HCT116 (cell line): ENCODE data around the gene PSMA6. TPM values are rescaled to one million over a fixed set of nuclear protein-coding genes. Genes with fewer than 3 reads are reported as not detected.

ENCODE experiments used
- ATAC-seq: fragments of 200-7000 bp; cut with Tn5 transposase; 2 replicates; pipeline ENCODE4 v1.9.1; 2020; ENCODE audit warnings: mild to moderate bottlenecking, moderate library complexity
- Bru-seq: library from RNA; stranded (reverse); fragments of 400-500 nt; gene quantifications from one replicate; lab custom pipeline; 2021; lab: Mats Ljungman, UMichigan
- BruChase-seq, 2 experiments: library from RNA; stranded (reverse); fragments of 400-500 nt; gene quantifications; one replicate each; lab custom pipeline; 2021; lab: Mats Ljungman, UMichigan
- BruUV-seq: library from RNA; stranded (reverse); fragments of 400-500 nt; replicated peaks from 2 replicates; lab custom pipeline; 2021; lab: Mats Ljungman, UMichigan
- CTCF ChIA-PET: fragments of 300-600 bp; sonication (Branson Sonifier 250); formaldehyde crosslinking; loops from one replicate; lab custom pipeline; 2021; ENCODE audit warnings: antibody characterized with exemption; lab: Charles Lee
- POLR2A ChIA-PET: fragments of 300-600, 350-600 bp; sonication (Branson Sonifier 250); formaldehyde crosslinking; loops from one replicate; lab custom pipeline; 2021; ENCODE audit warnings: antibody characterized with exemption; lab: Charles Lee
- RAD21 ChIA-PET, 2 experiments: fragments of 300-600 bp; sonication (Branson Sonifier 250); formaldehyde crosslinking; loops; one replicate each; lab custom pipeline; 2023; ENCODE audit warnings: low total read pairs in 2 of 2; ENCODE audit not compliant: uncharacterized antibody in 2 of 2, unreplicated experiment in 2 of 2, low non-redundant PET in 1 of 2; lab: Charles Lee
- DNase-seq: peaks from one replicate; pipeline ENCODE4 v3.0.0-alpha.2; 2010; ENCODE audit warnings: low read depth, low spot score
- H2AFZ ChIP-seq: fragments of 200-600 bp; shearing (Covaris generic), sonication (generic); 2 replicates; pipeline ENCODE4 v1.6.1; 2017; ENCODE audit warnings: low read depth, mixed run types, mixed read lengths, antibody characterized with exemption, low read length; ENCODE audit not compliant: poor library complexity, severe bottlenecking
- H3K27ac ChIP-seq: 2 replicates; pipeline ENCODE4 v1.5.1; 2012; ENCODE audit warnings: low read depth, low read length
- H3K27me3 ChIP-seq: fragments of 200-600 bp; sonication (generic); 2 replicates; pipeline ENCODE4 v1.6.1; 2016; ENCODE audit warnings: mixed run types, low read length, mixed read lengths; ENCODE audit not compliant: insufficient read depth
- H3K36me3 ChIP-seq, 2 experiments: fragments of 200-500 bp in 1 of 2; fragments of 200-600 bp in 1 of 2; sonication (Bioruptor generic) in 1 of 2; sonication (generic) in 1 of 2; 2 replicates each; pipeline versions ENCODE4 v1.5.1 to v1.6.1; 2014 to 2016; ENCODE audit warnings: low read length in 2 of 2, inconsistent platforms in 1 of 2, mixed read lengths in 1 of 2, mixed run types in 1 of 2; ENCODE audit not compliant: insufficient read depth in 2 of 2, control insufficient read depth in 1 of 2
- H3K4me1 ChIP-seq, 2 experiments: fragments of 200-600 bp in 1 of 2; sonication (generic) in 1 of 2; 2 replicates each; pipeline versions ENCODE4 v1.5.1 to v1.6.1; 2012 to 2017; ENCODE audit warnings: low read length in 2 of 2, inconsistent platforms in 1 of 2, mild to moderate bottlenecking in 1 of 2, mixed read lengths in 1 of 2, mixed run types in 1 of 2, moderate library complexity in 1 of 2; ENCODE audit not compliant: insufficient read depth in 2 of 2, control insufficient read depth in 1 of 2
- H3K4me2 ChIP-seq: fragments of 200-600 bp; sonication (generic); 2 replicates; pipeline ENCODE4 v1.6.1; 2017; ENCODE audit warnings: mixed run types, low read length, mixed read lengths
- H3K4me3 ChIP-seq, 2 experiments: fragments of 200-600 bp in 1 of 2; sonication (generic) in 1 of 2; replicated peaks in 1 of 2; 2 replicates each; pipeline ENCODE4 v1.5.1; 2011 to 2016; ENCODE audit warnings: low read length in 2 of 2, control low read depth in 1 of 2, low read depth in 1 of 2, mild to moderate bottlenecking in 1 of 2, mixed read lengths in 1 of 2, mixed run types in 1 of 2
- H3K79me2 ChIP-seq: fragments of 200-600 bp; sonication (generic); 2 replicates; pipeline ENCODE4 v1.6.1; 2017; ENCODE audit warnings: mild to moderate bottlenecking, mixed run types, low read length, moderate library complexity, mixed read lengths; ENCODE audit not compliant: insufficient read depth
- H3K9ac ChIP-seq: fragments of 200-600 bp; sonication (generic); 2 replicates; pipeline ENCODE4 v1.6.1; 2016; ENCODE audit warnings: low read length, mixed read lengths
- H3K9me2 ChIP-seq: fragments of 200-600 bp; sonication (generic), shearing (Covaris generic); 2 replicates; pipeline ENCODE4 v1.6.1; 2017; ENCODE audit warnings: mixed run types, mild to moderate bottlenecking, moderate library complexity; ENCODE audit not compliant: insufficient read depth
- H3K9me3 ChIP-seq, 2 experiments: fragments of 200-500 bp in 1 of 2; fragments of 200-600 bp in 1 of 2; sonication (Bioruptor generic) in 1 of 2; sonication (generic) in 1 of 2; 2 replicates each; pipeline ENCODE4 v1.6.1; 2014 to 2017; ENCODE audit warnings: low read length in 2 of 2, mixed read lengths in 2 of 2, inconsistent platforms in 1 of 2, low read depth in 1 of 2, mild to moderate bottlenecking in 1 of 2, mixed run types in 1 of 2, moderate library complexity in 1 of 2; ENCODE audit not compliant: control insufficient read depth in 1 of 2, insufficient read depth in 1 of 2
- H4K20me1 ChIP-seq: fragments of 200-600 bp; sonication (generic), shearing (Covaris generic); 2 replicates; pipeline ENCODE4 v1.6.1; 2017; ENCODE audit warnings: mixed run types, mild to moderate bottlenecking, moderate library complexity; ENCODE audit not compliant: insufficient read depth
- CEBPB ChIP-seq: IDR thresholded peaks from 2 replicates; pipeline ENCODE4 v1.6.1; 2012; ENCODE audit warnings: low read depth
- CTCF ChIP-seq, 3 experiments: fragments of 200-600 bp in 1 of 3; sonication (generic) in 1 of 3; IDR thresholded peaks in 2 of 3; conservative IDR thresholded peaks in 1 of 3; 2 replicates each; pipeline ENCODE4 v1.5.1; 2012 to 2017; ENCODE audit warnings: low read depth in 2 of 3, low read length in 2 of 3, antibody characterized with exemption in 1 of 3, borderline replicate concordance in 1 of 3, control low read depth in 1 of 3, mild to moderate bottlenecking in 1 of 3, mixed read lengths in 1 of 3, mixed run types in 1 of 3, moderate library complexity in 1 of 3; ENCODE audit not compliant: insufficient read depth in 1 of 3
- EGR1 ChIP-seq: IDR thresholded peaks from 2 replicates; pipeline ENCODE4 v1.6.1; 2012; ENCODE audit warnings: low read depth
- ELF1 ChIP-seq: IDR thresholded peaks from 2 replicates; pipeline ENCODE4 v1.6.1; 2012; ENCODE audit warnings: low read depth, borderline replicate concordance
- EZH2 ChIP-seq: fragments of 200-600 bp; sonication (generic); IDR thresholded peaks from 2 replicates; pipeline ENCODE4 v1.6.1; 2017; ENCODE audit warnings: antibody characterized with exemption, mixed run types
- FOSL1 ChIP-seq: IDR thresholded peaks from 2 replicates; pipeline ENCODE4 v1.6.1; 2012; ENCODE audit warnings: low read depth
- JUND ChIP-seq: IDR thresholded peaks from 2 replicates; pipeline ENCODE4 v1.6.1; 2012
- MAX ChIP-seq: IDR thresholded peaks from 2 replicates; pipeline ENCODE4 v1.6.1; 2012
- POLR2A ChIP-seq: IDR thresholded peaks from 2 replicates; pipeline ENCODE4 v1.7.0; 2011; ENCODE audit warnings: borderline replicate concordance; ENCODE audit not compliant: insufficient read depth, insufficient read length; ENCODE audit errors: extremely low read depth
- POLR2AphosphoS5 ChIP-seq: IDR thresholded peaks from 2 replicates; pipeline ENCODE4 v1.6.1; 2011; ENCODE audit warnings: mild to moderate bottlenecking, low read depth, low read length, moderate library complexity
- RAD21 ChIP-seq: IDR thresholded peaks from 2 replicates; pipeline ENCODE4 v1.6.1; 2012; ENCODE audit warnings: low read depth, mild to moderate bottlenecking
- REST ChIP-seq: IDR thresholded peaks from 2 replicates; pipeline ENCODE4 v1.6.1; 2012; ENCODE audit warnings: low read depth
- SIN3A ChIP-seq: IDR thresholded peaks from 2 replicates; pipeline ENCODE4 v1.6.1; 2012; ENCODE audit warnings: low read depth
- SP1 ChIP-seq: IDR thresholded peaks from 2 replicates; pipeline ENCODE4 v1.6.1; 2012; ENCODE audit warnings: low read depth
- SRF ChIP-seq: IDR thresholded peaks from 2 replicates; pipeline ENCODE4 v1.6.1; 2012; ENCODE audit warnings: low read depth
- TCF7L2 ChIP-seq: IDR thresholded peaks from 2 replicates; pipeline ENCODE4 v1.7.0; 2011; ENCODE audit warnings: borderline replicate concordance, inconsistent platforms; ENCODE audit not compliant: insufficient read depth, insufficient read length; ENCODE audit errors: extremely low read depth
- YY1 ChIP-seq: IDR thresholded peaks from 2 replicates; pipeline ENCODE4 v1.6.1; 2011; ENCODE audit warnings: low read length, low read depth, moderate library complexity, mild to moderate bottlenecking; ENCODE audit not compliant: insufficient replicate concordance; ENCODE audit errors: extremely low read depth
- ZFX ChIP-seq: fragments of 450-650 bp; IDR thresholded peaks from 2 replicates; pipeline ENCODE4 v1.6.1; 2017
- ZNF274 ChIP-seq: fragments of 200-500 bp; sonication (Bioruptor generic); IDR thresholded peaks from 2 replicates; pipeline ENCODE4 v1.6.1; 2014; ENCODE audit warnings: mild to moderate bottlenecking, low read depth, low read length, inconsistent platforms
- intact Hi-C: fragments of 100-400 bp; cut with micrococcal nuclease; formaldehyde crosslinking; loops from 2 replicates; pipeline ENCODE4 v1.10.0; 2022
- long read RNA-seq: library from polyadenylated mRNA; unstranded; transcript quantifications from one replicate; pipeline ENCODE4 v2.0.0, GENCODE V29; 2021; ENCODE audit not compliant: unreplicated experiment
- polyA plus RNA-seq: library from polyadenylated mRNA; unstranded; fragments of >200 nt; gene quantifications from 2 replicates; pipeline ENCODE4 v1.2.1, GENCODE V29; 2012; ENCODE audit warnings: missing spikeins
- total RNA-seq: library from RNA; stranded (reverse); gene quantifications from one replicate; pipeline ENCODE4 v1.2.1, GENCODE V29; 2021; ENCODE audit not compliant: unreplicated experiment
- TF ChIP-seq, protein P1 (sequence below): IDR thresholded peaks from 2 replicates; pipeline ENCODE4 v1.6.1; 2012

PSMA6 gene
- total RNA-seq (194 TPM), Bru-seq, nascent RNA (percentile 96 among the genes with signal in this experiment), BruChase-seq, experiment 1, labeled RNA remaining after a 6-hour chase (percentile 99 among the genes with signal in this experiment), BruChase-seq, experiment 2, labeled RNA remaining after a 2-hour chase (percentile 97 among the genes with signal in this experiment)
- 131 and 160 TPM in 2 replicates for polyA plus RNA-seq
- long read RNA-seq, full-length matches to known transcripts = 161 of 166 reads
- long read RNA-seq, partial matches to known transcripts = 1 of 166 reads
- long read RNA-seq, other reads (novel, unspliced or antisense) = 4 of 166 reads

DNA sequence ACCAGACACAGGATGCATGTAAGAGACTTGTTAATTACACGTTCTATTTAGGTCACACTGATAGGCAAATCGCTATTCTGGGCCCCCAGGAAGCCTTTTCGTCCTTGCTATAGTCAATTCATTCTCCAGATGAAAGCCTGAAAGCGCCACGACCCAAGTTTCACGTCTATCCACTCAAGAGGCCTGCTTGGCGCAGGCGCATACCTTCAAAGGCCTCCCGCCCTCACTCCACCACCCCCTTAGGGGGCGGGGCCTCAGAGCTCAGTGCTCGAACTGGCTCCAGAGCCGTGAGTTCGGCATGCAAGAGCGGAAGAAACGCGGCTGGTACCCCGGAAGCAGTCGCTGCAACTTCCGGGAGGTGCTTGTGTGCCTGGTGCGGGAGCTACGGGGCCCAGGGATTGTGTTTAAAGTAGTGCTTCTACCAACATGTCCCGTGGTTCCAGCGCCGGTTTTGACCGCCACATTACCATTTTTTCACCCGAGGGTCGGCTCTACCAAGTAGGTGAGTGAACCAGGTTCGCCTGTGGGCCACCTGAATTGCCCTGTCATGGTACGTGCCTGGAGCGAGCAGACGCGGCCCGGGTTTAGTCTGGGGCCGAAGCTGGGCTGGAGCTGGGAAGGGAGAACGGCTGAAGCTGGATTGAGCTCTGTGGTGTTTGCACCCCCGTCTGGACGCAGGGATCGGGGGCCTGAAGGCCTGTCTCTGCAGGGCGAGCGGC is at the start of gene PSMA6:
Gene PSMA6 (plus strand): TSS at position 332 of the 719 bp plus-strand sequence. CDS start 95 bp downstream, at position 427.
- Histone ChIP-seq H3K9me2 (no peaks in the 10 kb centered on the region), H2AFZ (no peak within 1 kb of the TSS), H3K9me3 (no peaks in the 10 kb centered on the region), H3K27me3 (no peaks in the 10 kb centered on the region), H3K9ac (peak within 1 kb of the TSS; percentile 91), H3K4me2 (peak within 1 kb of the TSS; percentile 80), H3K4me3 (peak within 1 kb of the TSS; percentile 88 to 99), H3K27ac (peak within 1 kb of the TSS; percentile 79), H3K79me2 (peaks cover 50% of the 10 kb centered on the region), H4K20me1 (no peaks in the 10 kb centered on the region), H3K4me1 (peaks cover 9 to 13% of the 10 kb centered on the region in 2 experiments), H3K36me3 (peaks cover 3 to 6% of the 10 kb centered on the region in 2 experiments; a peak in 2 of 4 replicates)
- TSS peak; percentile 72 for BruUV-seq
- ChIA-PET POLR2A (interaction anchor here (0.7 to 2.2 kb wide), 8 partner anchors 8 to 112 kb away, joined by 3 to 10 read pairs (median 4); partner anchors contain the start of gene NFKBIA), RAD21 (interaction anchor here (0.6 to 1.3 kb wide), 3 partner anchors 21 to 112 kb away, joined by 3 to 7 read pairs (median 4); partner anchors contain the start of gene NFKBIA (in 2 of the 2)), CTCF (interaction anchor here (0.9 kb wide), 1 partner anchor 63 kb away, joined by 5 read pairs; no protein-coding TSS in a partner anchor)
- intact Hi-C loops = loop anchor here (2.0 kb wide), 1 partner anchor 115 kb away; no protein-coding TSS in a partner anchor
- ATAC-seq (peak; percentile 97), DNase-seq (peak; percentile 98)
- 0 out of 2 replicates have a peak, but pooled peaks have one; percentile 6 for TF ChIP-seq RAD21
- TF ChIP-seq SRF = 0 out of 2 replicates have a peak, but pooled peaks have one; percentile 49
- TF ChIP-seq, protein P1, sequence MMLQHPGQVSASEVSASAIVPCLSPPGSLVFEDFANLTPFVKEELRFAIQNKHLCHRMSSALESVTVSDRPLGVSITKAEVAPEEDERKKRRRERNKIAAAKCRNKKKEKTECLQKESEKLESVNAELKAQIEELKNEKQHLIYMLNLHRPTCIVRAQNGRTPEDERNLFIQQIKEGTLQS = no peak
- TF ChIP-seq JUND = no peak
- 0 out of 2 replicates have a peak, but pooled peaks have one; percentile 29 for TF ChIP-seq SIN3A
- TF ChIP-seq POLR2A = peak; percentile 79
- no peak; the same call in 1 of the 2 replicates for TF ChIP-seq FOSL1
- peak; percentile 79; the same call in 1 of the 2 replicates for TF ChIP-seq MAX
- TF ChIP-seq ZFX = peak; percentile 89
- TF ChIP-seq CTCF (IDR thresholded peaks at IDR 0.05 in 2 of 3, conservative IDR thresholded peaks at IDR 0.05 in 1 of 3; ENCODE audit: borderline replicate concordance in 1 of 3, insufficient read depth in 1 of 3, low read depth in 2 of 3, low read length in 2 of 3) = no peak
- no peak for TF ChIP-seq YY1
- TF ChIP-seq POLR2AphosphoS5 = peak; percentile 90
- peak; percentile 83 for TF ChIP-seq ELF1
- TF ChIP-seq EGR1 = peak; percentile 47; the same call in 1 of the 2 replicates
- TF ChIP-seq ZNF274 = no peak
- peak; percentile 50 for TF ChIP-seq SP1
- no peak for TF ChIP-seq REST
- no peak for TF ChIP-seq CEBPB
- peak; percentile 98 for TF ChIP-seq TCF7L2
- TF ChIP-seq EZH2 = no peak
